ENCODE measurements around the gene IL17RE.

DNA sequence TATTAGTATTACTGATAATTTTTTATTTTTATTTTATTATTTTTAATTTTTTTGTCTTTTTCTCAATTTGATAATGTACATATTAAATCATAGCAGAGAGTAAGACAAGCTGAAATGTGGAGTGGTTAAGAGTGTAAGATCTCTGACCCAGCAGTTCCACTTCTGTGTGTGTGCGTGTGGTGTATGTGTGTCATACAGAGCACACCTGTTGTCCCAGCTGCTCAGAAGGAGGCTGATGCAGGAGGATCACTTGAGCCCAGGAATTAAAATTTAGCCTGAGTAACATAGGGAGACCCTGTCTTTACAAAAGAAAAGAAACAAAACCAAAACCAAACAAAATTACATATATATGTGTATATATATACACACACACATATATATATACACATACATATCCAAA lies 21.2 kb upstream of the IL17RE start:
- TF ChIP-seq, protein P1, sequence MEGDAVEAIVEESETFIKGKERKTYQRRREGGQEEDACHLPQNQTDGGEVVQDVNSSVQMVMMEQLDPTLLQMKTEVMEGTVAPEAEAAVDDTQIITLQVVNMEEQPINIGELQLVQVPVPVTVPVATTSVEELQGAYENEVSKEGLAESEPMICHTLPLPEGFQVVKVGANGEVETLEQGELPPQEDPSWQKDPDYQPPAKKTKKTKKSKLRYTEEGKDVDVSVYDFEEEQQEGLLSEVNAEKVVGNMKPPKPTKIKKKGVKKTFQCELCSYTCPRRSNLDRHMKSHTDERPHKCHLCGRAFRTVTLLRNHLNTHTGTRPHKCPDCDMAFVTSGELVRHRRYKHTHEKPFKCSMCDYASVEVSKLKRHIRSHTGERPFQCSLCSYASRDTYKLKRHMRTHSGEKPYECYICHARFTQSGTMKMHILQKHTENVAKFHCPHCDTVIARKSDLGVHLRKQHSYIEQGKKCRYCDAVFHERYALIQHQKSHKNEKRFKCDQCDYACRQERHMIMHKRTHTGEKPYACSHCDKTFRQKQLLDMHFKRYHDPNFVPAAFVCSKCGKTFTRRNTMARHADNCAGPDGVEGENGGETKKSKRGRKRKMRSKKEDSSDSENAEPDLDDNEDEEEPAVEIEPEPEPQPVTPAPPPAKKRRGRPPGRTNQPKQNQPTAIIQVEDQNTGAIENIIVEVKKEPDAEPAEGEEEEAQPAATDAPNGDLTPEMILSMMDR (IDR thresholded peaks at IDR 0.05): no peak
- no peak for TF ChIP-seq POLR2A (IDR thresholded peaks at IDR 0.05)

All from uterus (tissue), 2 donors.